Measurements from ENCODE around the gene ATP1B2. TPM values are rescaled to one million over a fixed set of nuclear protein-coding genes. Genes with fewer than 3 reads are reported as not detected.
"Not testable (repeated sequence)": the region's sequence is repeated elsewhere in the genome, so short reads cannot be mapped to it uniquely, and the experiment has no call there.

Gene ATP1B2, protein sequence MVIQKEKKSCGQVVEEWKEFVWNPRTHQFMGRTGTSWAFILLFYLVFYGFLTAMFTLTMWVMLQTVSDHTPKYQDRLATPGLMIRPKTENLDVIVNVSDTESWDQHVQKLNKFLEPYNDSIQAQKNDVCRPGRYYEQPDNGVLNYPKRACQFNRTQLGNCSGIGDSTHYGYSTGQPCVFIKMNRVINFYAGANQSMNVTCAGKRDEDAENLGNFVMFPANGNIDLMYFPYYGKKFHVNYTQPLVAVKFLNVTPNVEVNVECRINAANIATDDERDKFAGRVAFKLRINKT
- total RNA-seq, result 3.2 TPM
- long read RNA-seq, partial matches to known transcripts, result 0 of 3 reads
- long read RNA-seq, other reads (novel, unspliced or antisense), result 1 of 3 reads

GRCh38 chr17:7650509-7651096 is at the start of gene ATP1B2:
ATP1B2 (plus strand) TSS chr17:7650926; CDS start chr17:7651519, 593 bp downstream.
- ATAC-seq (peak; percentile 90), DNase-seq (peak; percentile 81)
- intact Hi-C loops (cut with micrococcal nuclease), result no loop called here

DNA sequence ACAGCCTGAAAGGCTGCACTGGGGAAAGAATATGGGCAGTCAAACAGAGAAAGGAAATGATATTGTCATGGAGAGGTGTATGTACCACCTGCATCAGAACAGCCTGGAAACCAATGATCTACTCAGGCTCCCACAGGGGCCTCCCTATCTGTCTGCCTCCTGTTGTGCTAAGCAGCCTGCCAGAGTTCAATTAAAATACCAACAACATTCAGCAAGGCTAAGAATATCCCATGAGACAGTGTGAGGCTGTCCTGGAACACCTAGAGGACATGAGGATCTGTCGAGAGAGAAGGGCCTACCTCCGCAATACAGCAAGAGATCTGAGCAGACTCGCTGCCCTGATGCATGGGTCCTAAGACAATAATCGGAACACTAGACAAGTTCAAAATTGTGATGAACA is 44.4 kb upstream of the ATP1B2 start:
- ATAC-seq, result peak; percentile 97
- intact Hi-C loops (cut with micrococcal nuclease), result no loop called here
- no peak for DNase-seq

DNA sequence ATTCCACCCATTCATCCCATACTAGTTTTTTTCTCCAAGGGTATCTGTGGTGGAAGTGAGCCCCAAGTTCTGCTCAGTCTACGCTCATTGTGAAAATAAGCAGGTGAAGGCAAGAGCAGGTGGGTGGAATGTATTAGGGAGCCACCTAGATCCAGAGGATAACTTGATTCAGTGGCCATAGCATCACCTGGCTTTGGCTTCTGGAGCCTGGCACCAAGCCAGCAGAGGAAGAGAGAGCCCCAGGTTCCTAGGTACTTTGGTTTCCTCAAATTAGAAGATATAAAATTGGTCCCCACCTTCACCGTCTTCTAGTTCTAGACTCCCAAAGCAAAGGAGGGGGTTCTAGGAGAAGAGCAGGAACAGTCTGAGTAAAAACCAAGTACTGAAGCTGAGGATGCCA is 40.1 kb upstream of the ATP1B2 start:
- intact Hi-C loops (cut with micrococcal nuclease), result no loop called here
- DNase-seq (no peak), ATAC-seq (no peak)

GRCh38 chr17:7611635-7612293 is 39.0 kb upstream of the ATP1B2 start:
- intact Hi-C loops (cut with micrococcal nuclease), result no loop called here
- DNase-seq (no peak), ATAC-seq (no peak)

- ATAC-seq (no peak), DNase-seq (no peak)
- intact Hi-C loops (cut with micrococcal nuclease), result no loop called here
These were observed 38.5 kb upstream of the ATP1B2 start for GRCh38 chr17:7612294-7612640.

GRCh38 chr17:7613769-7614424 is 36.8 kb upstream of the ATP1B2 start:
- intact Hi-C loops (cut with micrococcal nuclease), result no loop called here
- DNase-seq (no peak), ATAC-seq (no peak)

GRCh38 chr17:7614425-7615264 is 36.1 kb upstream of the ATP1B2 start, which contains the start of gene FXR2:
FXR2 (minus strand) TSS chr17:7614897; CDS start chr17:7614532, 365 bp downstream.
- ATAC-seq (peak; percentile 96), DNase-seq (peak; percentile 100)
- intact Hi-C loops (cut with micrococcal nuclease), result no loop called here

DNA sequence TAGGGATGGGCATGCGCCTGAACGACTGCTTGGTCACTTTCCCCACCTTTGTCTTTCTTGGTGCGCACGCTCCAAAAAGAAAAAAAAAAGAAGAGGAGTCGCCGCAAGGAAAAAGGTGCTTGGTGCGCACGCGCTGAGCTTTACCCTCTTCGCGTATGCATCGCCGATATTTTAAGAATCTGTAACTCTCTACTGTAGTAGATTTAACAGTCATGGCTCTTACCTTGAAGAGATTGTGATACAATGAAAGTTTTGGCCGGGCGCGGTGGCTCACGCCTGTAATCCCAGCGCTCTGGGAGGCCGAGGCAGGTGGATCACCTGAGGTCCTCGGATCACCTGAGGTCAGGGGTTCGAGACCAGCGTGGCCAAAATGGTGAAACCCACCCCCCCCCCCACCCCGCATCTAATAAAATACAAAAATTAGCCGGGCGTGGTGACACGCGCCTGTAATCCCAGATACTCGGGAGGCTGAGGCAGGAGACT is 35.4 kb upstream of the ATP1B2 start:
- no peak for ATAC-seq
- no peak for DNase-seq
- intact Hi-C loops (cut with micrococcal nuclease), result no loop called here

DNA sequence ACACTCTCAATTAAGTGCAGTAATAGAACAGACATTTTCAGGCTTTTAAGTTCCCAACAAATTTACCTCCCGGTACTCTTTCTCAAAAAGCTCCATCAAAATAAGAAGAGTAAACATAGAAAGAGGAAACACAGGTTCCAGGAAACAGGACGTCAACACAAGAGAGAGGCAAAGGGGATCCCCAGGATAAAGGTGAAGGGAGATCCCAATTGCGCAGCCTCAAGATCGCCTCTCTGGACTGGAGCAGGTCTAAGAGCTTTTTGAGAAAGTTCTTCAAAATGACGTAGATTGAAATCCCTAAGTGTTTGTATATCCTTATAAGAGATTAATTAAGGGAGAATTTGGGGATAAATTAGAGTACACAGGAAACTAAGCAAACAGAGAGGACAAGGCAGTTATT is 32.1 kb upstream of the ATP1B2 start:
- DNase-seq, result no peak
- intact Hi-C loops (cut with micrococcal nuclease), result no loop called here
- ATAC-seq, result no peak

- intact Hi-C loops (cut with micrococcal nuclease), result no loop called here
- ATAC-seq (no peak), DNase-seq (no peak)
These were observed 29.9 kb upstream of the ATP1B2 start for GRCh38 chr17:7620835-7621234.

GRCh38 chr17:7623661-7624060 is 27.1 kb upstream of the ATP1B2 start:
- DNase-seq, result no peak
- intact Hi-C loops (cut with micrococcal nuclease), result no loop called here

DNA sequence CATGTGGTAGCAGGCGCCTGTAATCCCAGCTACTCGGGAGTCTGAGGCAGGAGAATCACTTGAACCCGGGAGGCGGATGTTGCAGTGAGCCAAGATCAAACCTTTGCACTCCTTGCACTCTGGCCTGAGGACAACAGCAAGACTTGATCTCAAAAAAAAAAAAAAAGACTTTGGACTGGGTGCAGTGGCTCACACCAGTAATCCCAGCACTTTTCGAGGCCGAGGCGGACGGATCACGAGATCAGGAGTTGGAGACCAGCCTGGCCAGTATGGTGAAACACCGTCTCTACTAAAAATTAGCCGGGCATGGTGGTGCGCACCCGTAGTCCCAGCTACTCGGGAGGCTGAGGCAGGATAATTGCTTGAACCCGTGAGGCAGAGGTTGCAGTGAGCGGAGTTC is 25.0 kb upstream of the ATP1B2 start:
- ATAC-seq; intact Hi-C loops (cut with micrococcal nuclease); DNase-seq: not testable (repeated sequence)

More at GRCh38 chr17:7623661-7624060, 27.1 kb upstream of the ATP1B2 start:
- no peak for ATAC-seq

GRCh38 chr17:7626307-7626706 is 24.4 kb upstream of the ATP1B2 start:
- ATAC-seq (no peak), DNase-seq (no peak)
- intact Hi-C loops (cut with micrococcal nuclease), result no loop called here

- ATAC-seq (peak; percentile 1), DNase-seq (no peak)
- intact Hi-C loops (cut with micrococcal nuclease), result no loop called here
These were observed 23.8 kb upstream of the ATP1B2 start for GRCh38 chr17:7626956-7627249.

DNA sequence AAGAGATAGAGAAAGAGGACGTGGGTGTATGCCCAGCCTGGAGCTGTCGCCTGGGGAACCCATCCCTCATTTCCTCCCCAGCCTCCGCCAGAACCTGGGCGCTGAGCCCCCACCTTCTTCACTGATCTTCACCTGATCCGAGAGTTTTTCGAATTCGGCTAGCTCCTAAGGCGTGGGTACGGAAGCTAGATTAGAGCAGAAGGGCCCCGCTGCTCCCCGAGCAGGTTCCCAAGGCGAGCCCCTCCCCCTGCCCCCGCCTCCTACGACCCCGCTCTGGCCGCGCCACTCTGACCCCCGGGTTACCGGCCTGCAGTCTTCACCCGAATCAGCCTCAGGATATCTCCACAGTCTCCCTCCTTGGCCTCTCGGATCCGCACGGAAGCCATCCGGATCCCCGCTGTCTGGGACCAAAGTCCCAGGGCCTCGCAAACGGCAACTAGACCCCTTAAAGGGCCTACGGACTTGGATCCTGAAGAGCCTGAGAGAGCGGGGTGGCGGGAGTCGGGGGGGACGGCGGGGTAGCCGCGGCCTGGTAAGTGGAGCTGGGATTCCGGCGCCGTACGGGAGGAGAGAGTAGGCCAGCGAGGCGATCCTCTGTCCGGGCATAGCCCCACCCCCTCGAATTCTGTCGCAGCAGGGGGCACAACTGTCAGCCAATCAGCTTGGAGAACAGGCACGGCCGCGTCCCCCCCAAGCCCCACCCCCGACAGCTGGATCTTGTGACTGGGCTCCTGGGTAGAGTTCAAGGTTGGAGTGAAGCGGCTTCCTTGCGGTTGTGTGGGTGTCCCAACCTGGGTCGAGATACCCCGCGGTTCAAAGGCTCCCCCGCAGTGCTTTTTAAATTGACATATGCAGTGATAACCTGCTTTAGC is 23.2 kb upstream of the ATP1B2 start, which contains the start of gene SAT2:
Gene SAT2 (minus strand): TSS at position 572 of the 872 bp plus-strand sequence. CDS start 186 bp downstream, at position 386.
- intact Hi-C loops (cut with micrococcal nuclease), result no loop called here
- ATAC-seq, result peak; percentile 99

DNA sequence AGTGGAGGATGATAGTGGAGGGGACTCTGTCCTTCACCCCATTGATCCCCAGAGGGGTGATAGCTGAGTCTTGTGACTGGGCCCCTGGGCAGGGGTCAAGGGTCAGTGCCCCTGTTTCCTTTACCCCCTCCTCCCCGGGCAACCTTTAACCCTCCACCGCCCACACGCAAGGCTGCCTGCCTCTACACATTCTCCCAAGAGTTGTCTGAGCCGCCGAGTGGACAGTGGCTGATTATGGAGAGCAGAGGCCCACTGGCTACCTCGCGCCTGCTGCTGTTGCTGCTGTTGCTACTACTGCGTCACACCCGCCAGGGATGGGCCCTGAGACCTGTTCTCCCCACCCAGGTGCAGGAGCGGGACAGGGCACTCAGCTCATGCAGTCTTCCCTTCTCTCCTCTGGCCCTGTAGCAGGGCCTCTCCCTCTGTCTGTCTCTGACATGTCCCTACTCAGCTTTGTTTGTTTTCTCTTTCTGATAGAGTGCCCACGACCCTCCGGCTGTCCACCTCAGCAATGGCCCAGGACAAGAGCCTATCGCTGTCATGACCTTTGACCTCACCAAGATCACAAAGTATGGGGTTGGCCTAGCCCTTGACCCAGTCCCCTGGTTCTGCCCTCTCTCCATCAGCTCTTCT is 20.7 kb upstream of the ATP1B2 start, which contains the start of gene SHBG:
Gene SHBG (plus strand): TSS at position 197 of the 633 bp plus-strand sequence. CDS start 38 bp downstream, at position 235.
- no peak for DNase-seq
- no peak for ATAC-seq
- intact Hi-C loops (cut with micrococcal nuclease), result no loop called here

More for the DNA sequence above, 23.2 kb upstream of the ATP1B2 start, which contains the start of gene SAT2:
- peak; percentile 95 for DNase-seq

Measured in left ventricle myocardium superior (tissue), 1 donor.